Spleen (tissue), 7 donors: ENCODE data around the gene RTN4R.

Experiments used
- POLR2A ChIP-seq, 3 donors: fragments of 450-650 bp; IDR thresholded peaks; one replicate each; pipeline ENCODE4 v1.5.1; 2017; ENCODE audit warnings: antibody characterized with exemption in 3 of 3, mild to moderate bottlenecking in 1 of 3
- TF ChIP-seq, protein P1 (sequence below), 11 experiments: fragments of 200-600 bp in 7 of 11; fragments of 450-650 bp in 4 of 11; sonication (generic) in 4 of 11; IDR thresholded peaks in 8 of 11; conservative IDR thresholded peaks in 3 of 11; 1 replicate in 7 of 11; 2 replicates in 4 of 11; pipeline versions ENCODE4 v1.4.0 to v1.8.0; 2016 to 2021; ENCODE audit warnings: antibody characterized with exemption in 11 of 11, inconsistent platforms in 4 of 11, mild to moderate bottlenecking in 1 of 11
- donor health status: DM: no; HTN: no; CAD: no; lungs with moderate emphysema.
- donor health status: DM: no; HTN: no; CAD: no.
- donor health status: DM: no; HTN: no; CAD: no.

DNA sequence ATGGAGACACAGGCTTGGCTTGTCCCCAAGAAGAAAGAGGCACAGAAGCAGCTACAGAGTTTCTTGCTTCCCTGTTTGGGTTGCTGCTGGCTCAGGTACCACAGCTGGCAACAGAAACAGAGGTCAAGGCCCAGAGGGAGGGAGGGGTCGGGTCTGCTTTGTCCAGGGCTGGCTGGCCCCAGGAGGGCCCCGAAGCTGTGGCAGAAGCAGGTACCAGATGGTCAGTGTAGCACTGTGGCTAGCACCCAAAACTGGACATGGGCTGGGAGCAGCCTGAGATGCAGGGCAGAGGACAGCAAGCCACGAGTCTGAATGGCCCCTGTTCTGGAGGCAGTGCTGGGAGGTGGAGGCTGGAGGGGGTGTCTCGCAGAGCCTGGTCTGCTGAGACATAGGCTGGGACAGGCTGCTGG lies 65.0 kb downstream of the RTN4R start:
- TF ChIP-seq, protein P1, sequence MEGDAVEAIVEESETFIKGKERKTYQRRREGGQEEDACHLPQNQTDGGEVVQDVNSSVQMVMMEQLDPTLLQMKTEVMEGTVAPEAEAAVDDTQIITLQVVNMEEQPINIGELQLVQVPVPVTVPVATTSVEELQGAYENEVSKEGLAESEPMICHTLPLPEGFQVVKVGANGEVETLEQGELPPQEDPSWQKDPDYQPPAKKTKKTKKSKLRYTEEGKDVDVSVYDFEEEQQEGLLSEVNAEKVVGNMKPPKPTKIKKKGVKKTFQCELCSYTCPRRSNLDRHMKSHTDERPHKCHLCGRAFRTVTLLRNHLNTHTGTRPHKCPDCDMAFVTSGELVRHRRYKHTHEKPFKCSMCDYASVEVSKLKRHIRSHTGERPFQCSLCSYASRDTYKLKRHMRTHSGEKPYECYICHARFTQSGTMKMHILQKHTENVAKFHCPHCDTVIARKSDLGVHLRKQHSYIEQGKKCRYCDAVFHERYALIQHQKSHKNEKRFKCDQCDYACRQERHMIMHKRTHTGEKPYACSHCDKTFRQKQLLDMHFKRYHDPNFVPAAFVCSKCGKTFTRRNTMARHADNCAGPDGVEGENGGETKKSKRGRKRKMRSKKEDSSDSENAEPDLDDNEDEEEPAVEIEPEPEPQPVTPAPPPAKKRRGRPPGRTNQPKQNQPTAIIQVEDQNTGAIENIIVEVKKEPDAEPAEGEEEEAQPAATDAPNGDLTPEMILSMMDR (IDR thresholded peaks at IDR 0.05 in 8 of 11, conservative IDR thresholded peaks at IDR 0.05 in 3 of 11): no peak
- TF ChIP-seq POLR2A (IDR thresholded peaks at IDR 0.05): no peak
